GM19240 (cell line): Measurements from ENCODE around the gene MAP4K2.
"Not testable (repeated sequence)": the region's sequence is repeated elsewhere in the genome, so short reads cannot be mapped to it uniquely, and the experiment has no call there.

Experiments used
- DNase-seq: peaks from one replicate; pipeline ENCODE4 v3.0.0; 2011; ENCODE audit warnings: low spot score; ENCODE audit not compliant: insufficient read length

The MAP4K2 gene

DNA sequence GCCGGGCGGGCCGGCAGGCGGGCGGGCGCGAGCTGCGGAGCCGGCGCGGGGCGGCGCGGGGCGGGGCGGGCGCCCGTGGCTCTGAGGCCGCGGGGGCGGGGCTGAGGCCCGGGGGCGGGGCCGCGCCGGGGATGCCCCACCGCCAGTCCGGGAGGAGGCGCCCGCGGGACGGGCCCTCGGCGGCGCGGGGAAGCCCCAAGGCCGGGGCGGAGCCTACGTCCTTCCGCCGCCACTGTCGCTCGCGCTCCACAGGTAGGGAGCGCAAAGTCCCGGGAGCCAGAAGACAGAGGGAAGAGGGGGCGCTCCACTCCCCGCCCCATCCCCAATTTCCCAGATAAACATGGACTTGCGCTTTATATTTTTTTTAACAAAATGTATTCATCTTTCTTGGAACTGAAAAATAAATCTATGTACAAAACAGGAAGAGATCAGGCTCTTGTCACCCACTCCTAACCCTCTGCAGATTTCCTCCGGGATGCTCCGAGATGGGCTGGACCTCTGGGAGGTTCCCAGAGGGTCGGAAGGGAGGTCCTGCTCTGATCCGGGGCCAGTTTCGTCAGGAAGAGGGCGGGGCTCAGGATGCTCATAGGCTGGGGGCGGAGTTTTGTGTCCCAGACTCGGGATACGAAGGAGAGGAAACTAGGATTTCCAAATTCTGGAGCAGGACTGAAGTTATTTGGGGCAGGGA lies at the start of gene MAP4K2:
TSS of gene MAP4K2 (minus strand) at position 57 of the 688 bp plus-strand sequence. CDS start 65 bp downstream, outside the sequence.
- DNase-seq = peak; percentile 97

DNA sequence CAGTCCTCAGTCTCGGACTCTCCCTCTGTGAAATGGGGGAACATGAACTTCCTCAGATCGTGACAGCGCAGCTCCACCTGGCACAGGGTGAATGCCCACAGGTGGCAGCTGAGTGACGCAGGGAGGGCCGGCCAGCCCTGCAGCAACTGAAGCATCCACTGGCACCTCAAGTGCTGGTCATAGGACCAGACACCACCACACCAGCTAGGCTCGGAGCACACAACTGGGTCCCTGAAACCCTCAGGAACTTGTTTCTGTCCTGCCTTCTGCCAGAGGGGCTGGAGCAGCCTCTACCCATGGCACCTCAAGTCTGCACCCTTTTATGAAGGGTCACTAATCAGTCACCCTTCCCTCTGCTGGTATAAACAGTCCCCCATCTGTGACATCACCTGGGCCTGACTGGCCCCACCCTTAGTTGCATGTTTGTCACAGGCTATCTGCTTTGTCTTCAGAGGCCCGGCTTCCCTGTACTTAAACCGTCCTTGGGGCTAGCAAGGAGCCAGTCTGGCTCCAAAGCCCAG lies 48.9 kb upstream of the MAP4K2 start:
- no peak for DNase-seq

DNA sequence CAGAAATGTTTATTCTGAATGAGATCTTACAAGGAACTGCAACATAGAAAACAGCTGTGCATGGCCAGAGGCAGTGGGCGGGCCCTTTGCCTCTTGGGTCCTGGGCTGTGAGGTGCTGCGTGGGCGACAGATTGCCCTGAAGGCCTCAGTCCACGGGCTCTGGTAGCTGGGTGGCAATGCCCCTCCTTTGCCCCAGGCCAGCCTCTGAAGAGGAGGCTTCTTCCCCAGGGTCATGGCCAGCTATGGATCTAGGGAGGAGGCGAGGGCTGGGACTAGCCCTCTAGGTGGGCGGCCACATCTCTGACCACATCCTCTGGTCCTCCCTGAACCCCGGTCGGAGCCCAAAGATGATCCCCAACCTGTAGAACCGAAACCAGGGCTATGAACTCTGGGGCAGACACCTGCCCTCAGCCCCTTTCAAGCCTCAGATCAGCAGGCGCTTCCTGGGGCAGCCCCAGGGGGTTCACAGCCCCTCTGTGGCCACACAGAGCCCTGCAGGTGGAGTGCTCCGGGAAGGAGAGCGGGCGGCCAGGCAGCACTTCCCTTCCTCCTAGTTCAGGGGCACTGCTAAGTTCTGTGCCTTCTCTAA lies 48.1 kb upstream of the MAP4K2 start:
- peak; percentile 94 for DNase-seq

DNA sequence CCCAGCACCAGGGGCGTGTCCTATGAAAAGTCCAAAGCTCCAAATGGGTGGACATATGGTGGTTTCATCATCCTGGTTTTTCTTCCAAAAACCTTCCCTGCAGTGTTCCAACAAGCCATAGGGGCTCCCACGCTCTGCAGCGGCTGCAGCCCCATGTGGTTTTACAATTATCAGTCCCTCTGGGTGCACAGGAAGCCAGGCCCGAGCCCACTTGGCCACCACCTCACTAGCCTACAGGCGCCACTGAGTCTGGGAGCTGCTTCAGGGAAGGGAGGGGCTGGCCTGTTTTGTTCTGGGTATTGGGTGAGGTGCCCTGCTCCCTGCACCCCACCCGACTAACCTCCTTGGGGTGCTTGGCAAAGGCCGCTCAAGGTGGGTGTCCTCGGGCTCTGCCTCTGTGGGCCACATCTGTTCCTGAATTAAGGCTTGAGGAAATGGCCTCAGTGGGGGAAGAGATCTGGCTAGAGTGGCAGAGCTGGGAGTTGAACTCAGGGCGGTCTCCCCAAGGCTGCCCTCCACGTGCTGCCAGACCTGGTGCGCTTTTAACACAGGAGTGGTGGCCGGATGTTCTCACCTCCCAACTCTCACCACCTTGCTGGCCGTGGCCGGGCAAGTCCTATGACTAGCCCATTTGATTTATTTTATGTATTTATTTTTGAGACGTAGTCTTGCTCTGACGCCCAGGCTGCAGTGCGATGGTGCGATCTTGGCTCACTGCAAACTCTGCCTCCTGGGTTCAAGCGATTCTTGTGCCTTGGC lies 46.8 kb upstream of the MAP4K2 start:
- no peak for DNase-seq

DNA sequence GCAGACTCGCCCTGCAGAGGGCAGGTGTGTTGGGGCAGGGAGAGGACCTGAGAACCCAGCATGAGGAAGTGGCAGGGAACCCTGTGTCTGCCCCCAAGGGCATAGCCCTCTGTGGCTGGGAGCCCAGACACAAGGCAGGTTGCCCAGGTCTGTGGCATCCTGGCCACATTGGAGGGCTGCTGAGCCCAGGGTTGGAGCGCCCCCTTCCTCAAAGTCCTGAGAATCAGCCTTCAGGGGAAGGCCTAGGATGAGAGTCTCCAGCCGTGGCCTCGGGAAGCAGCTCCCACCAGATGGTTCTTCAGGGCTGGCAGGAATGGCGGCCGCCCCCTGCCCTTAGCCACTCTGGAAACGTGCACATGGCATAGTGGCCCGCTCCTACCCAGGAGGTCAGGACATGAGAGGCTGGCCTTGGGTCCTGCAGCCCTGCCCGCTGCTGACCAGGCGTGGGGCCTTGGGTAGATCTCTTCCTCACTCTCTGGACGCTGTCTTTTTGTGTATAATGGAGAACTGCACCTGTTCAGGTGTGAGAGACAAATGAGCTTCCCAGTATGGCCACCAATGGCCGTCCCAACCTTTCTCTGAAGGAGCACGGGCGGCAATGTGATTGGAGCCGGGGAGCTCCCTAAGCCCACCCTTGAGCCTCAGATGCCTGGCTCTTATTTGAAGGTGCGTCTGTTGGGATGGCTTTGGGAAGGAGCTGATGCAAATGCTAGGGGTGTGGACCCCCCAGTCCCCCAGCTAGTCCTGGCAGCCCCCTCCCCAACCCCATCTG lies 46.0 kb upstream of the MAP4K2 start:
- no peak for DNase-seq

DNA sequence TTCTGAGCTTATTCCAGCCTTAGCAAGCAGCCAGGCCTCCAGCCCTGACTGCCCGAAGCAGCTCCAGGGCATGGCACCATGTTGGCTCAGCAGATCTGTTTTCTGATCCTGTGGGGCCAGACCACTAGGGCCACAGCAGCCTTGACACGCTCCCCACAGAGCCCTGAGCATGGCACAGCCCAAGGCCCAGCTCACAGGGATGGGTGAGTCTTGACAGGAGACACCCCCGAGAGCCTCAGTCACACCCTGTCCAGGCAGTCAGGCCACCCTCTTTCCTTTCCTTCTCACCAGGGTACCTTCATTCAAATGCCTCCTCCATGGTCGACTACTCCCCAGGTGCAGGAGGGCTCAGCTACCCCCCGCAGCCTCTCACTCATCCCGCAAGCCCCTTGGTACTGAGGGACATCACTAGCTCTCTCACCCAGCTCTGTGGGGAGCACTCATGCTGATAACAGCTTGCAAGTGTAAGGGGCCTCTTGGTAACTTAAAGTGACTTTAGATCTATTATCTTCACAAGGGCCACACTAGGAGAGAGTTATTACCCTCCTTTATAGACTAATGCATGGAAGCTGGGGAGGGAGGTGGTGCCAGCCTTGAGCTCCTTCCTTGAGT lies 45.3 kb upstream of the MAP4K2 start:
- DNase-seq = no peak

DNA sequence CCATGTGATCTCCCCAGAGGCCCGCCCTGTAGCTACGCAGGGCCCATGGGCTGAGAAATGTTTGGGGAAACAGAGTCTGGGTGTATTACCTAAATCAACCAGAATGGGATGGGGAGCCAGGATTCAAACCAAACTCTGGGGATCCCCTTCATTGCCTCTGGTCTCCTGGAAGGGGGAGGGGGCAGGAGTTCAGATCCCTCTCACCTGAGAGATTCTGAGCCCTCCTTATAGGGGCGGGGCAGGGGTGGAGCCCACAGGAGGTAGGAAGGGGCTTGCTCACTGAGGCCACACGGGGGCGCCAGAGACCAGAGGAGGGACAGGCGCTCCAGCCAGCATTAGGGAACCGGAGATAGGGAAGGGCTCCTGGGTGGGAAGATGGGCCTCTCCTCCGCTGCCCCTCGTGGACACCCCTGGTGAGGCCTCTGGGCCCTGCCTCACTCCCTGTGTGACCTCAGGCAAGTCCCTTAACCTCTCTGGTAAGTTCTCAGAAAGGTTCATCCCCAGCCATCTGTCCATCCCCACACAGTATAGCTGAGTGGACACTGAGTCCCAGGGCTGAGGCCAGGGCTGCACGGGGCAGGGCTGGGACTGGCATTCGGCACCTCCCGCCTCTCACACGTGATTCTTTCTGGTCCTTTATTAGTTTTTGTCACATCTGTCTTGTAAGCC lies 44.1 kb upstream of the MAP4K2 start:
- peak; percentile 96 for DNase-seq

DNA sequence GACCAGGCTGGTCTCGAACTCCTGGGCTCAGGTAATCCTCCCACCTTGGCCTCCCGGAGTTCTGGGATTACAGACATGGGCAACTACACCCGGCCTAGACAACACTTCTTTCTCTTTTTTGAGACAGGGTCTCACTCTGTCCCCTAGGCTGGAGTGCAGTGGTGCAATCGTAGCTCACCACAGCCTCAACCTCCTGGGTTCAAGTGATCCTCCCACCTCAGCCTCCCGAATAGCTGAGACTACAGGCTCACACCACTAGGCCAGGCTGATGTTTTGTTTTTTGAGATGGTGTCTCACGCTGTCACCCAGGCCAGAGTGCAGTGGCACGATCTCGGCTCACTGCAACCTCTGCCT lies 42.7 kb upstream of the MAP4K2 start:
- not testable (repeated sequence) for DNase-seq

DNA sequence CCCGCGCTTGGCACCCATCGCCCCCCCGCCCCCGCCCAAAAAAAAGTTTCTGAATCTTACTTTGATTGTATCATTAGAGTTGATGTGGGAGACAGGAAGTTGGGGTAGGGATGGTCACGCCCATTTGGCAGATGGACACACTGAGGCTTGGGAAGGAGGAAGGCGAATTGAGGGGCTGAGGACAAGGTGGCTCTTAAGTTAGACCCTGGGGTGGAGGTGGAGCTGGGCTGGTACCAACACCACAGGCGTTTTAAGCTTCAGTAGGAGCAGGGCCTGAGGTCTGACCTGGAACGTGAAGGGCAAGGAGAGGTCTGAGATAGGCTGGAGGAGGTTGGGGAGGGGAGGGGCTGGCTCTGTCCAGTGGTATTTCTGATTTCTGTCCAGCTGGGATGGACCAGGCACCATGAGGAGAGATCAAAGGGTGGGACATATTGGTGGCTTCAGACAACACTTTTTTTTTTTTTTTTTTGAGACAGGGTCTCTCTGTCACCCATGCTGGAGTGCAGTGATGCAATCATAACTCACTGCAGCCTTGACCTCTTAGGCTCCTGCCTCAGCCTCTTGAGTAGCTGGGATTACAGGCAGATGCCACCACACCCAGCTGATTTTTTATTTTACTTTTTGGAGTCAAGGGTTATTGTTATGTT lies 42.2 kb upstream of the MAP4K2 start:
- no peak for DNase-seq

DNA sequence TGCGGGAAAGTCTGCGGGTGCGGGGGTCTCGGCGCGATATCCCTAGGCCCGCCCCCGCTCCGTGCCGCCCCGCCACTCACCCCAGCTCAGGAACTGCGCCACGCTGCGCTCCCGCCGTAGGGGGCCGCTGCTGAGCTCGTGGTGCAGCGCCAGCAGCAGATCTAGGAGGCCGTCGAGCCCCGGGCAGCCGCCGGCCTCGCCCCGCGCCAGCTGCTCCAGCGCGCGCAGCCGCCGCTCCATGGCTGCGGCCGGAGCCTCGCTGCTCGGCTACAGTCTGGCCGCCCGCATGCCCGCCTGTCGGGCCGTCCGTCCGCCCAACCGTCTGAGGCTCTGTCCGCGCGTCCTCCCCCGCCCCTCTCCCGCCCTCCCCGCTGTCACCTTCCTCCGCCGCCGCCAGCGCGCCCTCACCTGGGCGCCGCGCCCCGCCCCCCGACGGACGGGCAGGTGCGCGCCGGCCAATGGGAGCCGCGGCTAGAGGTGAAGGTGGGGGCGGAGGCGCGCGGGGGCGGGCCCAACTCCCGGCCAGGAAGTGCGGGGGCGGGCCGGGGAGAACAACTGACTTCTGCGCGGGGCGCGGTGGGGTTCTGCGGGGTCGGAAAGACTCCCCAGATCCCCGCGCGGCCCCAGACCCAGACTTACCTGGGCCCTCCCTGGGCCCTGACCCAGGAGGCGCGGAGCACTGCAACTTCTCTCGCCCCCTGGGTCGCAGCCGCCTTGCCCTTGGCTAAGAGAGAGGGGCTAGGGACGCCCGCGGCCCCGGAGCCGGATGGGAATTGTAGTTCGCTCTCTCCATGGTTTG lies 41.5 kb upstream of the MAP4K2 start, which contains the start of gene CDC42BPG:
TSS of gene CDC42BPG (minus strand) at position 324 of the 799 bp plus-strand sequence. CDS start at position 240, 84 bp downstream.
- no peak for DNase-seq

DNA sequence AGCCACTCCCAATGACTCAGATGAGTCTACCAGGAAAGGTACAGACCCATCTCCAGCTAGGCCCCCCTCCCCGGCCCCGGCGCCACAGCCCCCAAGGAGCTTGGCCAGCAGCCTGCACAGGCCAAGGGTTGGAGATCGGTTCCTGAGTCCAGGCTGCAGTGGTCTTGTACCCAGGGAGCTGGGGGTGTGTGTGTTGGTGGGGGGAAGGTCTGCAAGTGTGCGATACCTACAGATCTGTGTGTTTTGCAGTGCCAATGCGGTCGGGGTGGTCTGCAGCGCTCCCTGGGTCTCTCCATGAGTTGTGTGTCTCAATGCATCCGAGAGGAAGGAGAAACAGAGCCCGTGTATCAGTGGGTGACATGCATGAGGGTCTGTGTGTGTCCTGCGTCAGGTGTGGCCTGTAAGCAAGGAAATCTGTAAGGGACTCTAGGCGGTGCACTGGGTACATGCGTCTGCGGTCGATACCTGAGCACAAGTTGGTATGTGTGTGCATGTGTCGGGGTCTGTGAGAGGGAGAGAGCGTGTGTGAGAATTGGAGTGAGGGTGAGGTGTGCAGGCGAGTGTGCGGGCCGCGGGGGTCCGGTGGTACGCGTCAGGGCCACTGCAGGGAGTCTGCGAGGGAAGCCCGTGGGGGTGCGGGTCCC lies 40.8 kb upstream of the MAP4K2 start:
- DNase-seq = no peak

DNA sequence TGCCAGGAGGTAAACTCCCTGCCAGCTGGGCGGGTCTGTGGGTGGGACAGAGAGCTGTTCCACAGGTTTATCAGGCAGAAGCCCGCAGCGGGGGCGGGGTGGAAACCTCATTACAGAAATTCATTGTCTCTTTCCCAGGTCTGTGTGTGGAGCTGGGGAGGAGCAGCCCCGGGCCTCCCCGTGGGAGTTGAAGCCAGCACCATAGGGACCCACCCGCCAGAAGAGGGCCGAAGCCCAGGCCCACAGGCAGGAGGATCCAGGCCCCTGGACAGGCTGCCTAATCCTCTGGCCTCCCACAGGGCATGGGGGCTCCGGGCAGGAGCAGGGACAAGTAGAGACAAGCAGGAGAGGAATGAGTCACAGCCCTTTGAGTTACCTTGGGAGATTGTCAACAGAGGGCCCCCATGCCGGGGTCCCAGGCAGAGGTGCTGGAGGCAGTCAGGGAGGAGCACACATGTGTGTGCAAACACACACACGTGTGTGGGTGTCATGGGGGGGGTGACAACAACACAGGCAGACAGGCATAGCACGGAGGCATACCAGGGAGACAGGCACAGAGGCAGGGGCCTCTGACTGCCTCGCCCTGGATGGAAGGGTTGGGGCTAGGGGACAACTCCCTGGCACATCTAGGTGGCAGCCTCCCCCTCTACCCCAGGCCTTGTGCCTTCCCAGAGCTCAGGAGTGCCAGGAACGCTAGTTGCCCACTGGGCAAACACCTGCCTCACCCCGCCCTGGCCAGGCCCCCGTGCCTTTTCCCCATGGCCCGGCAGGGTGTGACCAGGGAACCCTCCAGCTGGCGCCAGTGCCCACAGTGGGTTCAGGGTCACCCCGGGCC lies 40.1 kb upstream of the MAP4K2 start:
- no peak for DNase-seq

DNA sequence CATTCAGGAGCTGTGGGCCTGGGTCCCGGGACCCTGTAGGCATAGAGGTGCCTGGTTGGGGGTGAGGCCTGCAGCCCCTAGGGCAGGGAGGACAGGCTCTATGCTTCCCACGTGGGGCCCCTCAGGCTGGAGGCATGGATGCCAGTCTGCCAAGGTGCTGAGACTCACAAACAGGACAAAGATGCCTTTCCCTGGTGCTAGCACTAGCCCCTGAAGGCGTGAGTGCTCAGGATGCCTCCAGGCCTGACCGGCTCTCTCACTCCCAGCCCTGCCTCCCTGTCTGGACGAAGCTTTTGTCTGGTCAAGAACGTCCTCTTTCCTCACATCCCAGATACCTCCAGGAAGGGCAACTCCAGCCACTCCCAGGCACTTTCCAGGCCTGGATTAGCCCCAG lies 39.3 kb upstream of the MAP4K2 start:
- no peak for DNase-seq

DNA sequence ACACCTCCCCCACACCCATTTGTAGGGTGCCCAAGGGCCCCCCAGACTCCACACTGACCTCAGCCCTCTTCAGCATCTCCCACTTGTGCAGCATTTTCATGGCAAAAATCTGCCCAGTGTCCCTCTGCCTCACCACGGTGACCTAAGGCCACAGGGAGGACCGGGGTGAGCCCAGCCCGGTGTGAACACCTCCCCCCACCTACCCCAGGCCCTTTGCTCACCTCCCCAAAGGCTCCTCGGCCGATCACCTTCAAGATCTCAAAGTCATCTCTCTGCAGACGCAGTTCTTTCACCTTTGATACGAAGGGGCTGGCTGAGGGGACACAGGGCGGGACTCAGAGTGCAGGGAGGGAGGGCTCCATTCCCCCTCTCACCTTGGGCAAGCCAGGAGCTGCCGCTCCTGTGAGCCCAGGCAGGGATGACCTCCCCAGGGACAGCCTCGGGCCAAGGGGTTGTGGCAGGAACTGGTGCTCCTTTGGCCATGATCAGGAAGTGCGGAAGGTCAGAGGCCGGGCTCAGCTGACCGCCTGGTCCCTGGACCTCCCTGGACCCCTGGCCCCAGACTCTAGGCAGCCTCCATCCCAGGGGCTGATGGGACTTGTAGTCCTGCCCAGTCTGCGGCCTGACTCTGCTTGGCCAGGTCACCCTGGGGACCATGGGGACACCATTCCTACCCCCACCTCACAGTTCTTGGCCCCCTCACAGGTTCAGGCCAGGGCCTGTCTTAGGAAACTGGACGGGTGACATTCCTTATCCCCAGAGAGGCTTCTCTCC lies 38.8 kb upstream of the MAP4K2 start:
- DNase-seq = no peak

DNA sequence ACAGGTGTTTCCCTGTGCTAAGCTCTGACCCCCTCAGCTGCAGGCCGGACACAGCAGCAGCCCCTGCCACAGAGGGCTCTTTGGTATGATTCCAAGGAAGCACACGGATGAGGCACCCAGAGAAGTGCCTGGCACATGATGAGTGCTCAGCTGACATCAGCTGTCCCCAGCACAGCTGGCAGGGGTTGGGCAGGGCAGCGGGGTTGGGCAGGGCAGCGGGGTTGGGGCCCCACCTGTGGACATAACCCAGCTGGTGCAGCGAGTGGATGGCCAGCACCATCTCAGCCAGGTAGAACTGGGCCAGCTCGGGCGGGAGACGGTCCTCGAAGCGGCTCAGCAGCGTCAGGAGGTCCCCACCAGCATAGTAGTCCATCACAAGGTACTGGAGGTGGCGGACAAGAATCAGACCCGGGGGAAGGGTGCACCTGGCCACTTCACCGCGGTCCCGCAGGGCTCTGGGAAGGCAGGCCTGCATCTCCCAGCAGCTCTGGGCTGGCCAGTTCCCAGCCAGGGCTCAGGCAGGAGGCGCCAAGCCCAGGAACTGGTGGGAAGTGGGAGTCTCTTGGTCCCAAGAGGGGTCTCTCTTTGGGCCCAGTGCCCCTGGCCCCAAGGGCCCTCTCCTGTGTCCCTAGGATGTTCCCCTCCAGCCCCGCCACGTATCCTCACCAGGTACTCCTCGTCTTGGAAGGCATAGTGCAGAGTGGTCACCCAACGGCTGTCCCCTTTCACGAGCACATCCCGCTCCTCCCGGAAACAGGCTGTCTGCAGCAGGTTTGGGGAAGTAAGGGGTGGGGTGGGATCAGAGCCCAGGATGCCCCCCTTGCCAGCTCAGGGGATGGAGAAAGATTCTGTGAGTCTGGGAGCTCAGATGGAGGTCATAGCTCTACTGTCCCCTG lies 37.1 kb upstream of the MAP4K2 start:
- DNase-seq = no peak

DNA sequence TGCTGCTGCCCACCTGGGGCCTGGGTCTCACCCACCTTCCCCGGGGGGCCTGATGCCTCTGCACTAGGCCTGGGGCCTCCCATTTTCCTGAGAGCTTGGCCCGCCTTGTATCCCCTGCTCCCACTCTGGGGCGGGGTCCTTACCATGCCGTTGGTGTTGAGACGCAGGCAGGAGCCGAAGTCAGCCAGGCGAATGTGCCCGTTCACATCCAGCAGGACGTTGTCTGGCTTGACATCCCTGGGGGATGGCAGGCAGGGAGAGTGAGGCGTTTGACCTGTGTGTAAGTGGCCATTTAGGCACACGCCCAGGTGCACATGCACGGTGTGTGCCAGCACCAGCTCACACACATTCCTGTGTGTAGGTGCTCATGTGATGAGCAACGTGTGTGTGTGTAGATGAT lies 36.3 kb upstream of the MAP4K2 start:
- DNase-seq = no peak
